Effector memory CD4-positive, alpha-beta T cell (primary cell): Measurements from ENCODE around the gene SPATA46.

Source experiments
- DNase-seq, 3 donors: peaks; one replicate each; pipeline ENCODE4 v3.0.0-alpha.2; 2020
- H3K27ac ChIP-seq: 2 replicates; pipeline ENCODE4 v1.7.0; 2013; ENCODE audit warnings: mild to moderate bottlenecking, low read length, moderate library complexity; ENCODE audit not compliant: insufficient read depth, poor library complexity, severe bottlenecking
- H3K27me3 ChIP-seq: replicated peaks from 2 replicates; pipeline ENCODE4 v1.7.0; 2013; ENCODE audit warnings: mild to moderate bottlenecking, low read length; ENCODE audit not compliant: insufficient read depth, control insufficient read depth, poor library complexity, severe bottlenecking
- H3K36me3 ChIP-seq: 2 replicates; pipeline ENCODE4 v1.7.0; 2013; ENCODE audit warnings: mild to moderate bottlenecking, low read length, moderate library complexity; ENCODE audit not compliant: control insufficient read depth, insufficient read depth
- H3K4me1 ChIP-seq: 2 replicates; pipeline ENCODE4 v1.7.0; 2013; ENCODE audit warnings: low read length, mild to moderate bottlenecking; ENCODE audit not compliant: control insufficient read depth, insufficient read depth, poor library complexity, severe bottlenecking
- H3K4me3 ChIP-seq: 2 replicates; pipeline ENCODE4 v1.7.0; 2013; ENCODE audit warnings: low read length, low read depth, mild to moderate bottlenecking; ENCODE audit not compliant: insufficient read depth, poor library complexity, severe bottlenecking
- H3K9me3 ChIP-seq: 2 replicates; pipeline ENCODE4 v1.7.0; 2013; ENCODE audit warnings: mild to moderate bottlenecking, low read length, moderate library complexity; ENCODE audit not compliant: control insufficient read depth

The SPATA46 gene

GRCh38 chr1:162374406-162374805 is 2.2 kb downstream of the SPATA46 start:
- Histone ChIP-seq H3K36me3 (no peaks in the 10 kb centered on the region), H3K27ac (no peak overlapping the region), H3K4me1 (no peaks in the 10 kb centered on the region), H3K27me3 (no peaks in the 10 kb centered on the region), H3K9me3 (no peaks in the 10 kb centered on the region), H3K4me3 (no peak overlapping the region)
- no peak for DNase-seq

- no peaks in the 10 kb centered on the region for H3K4me1 ChIP-seq
- no peak for DNase-seq
- no peaks in the 10 kb centered on the region for H3K9me3 ChIP-seq
- no peak overlapping the region for H3K27ac ChIP-seq
- no peaks in the 10 kb centered on the region for H3K36me3 ChIP-seq
- no peaks in the 10 kb centered on the region for H3K27me3 ChIP-seq
- H3K4me3 ChIP-seq, result no peak overlapping the region
Observed at GRCh38 chr1:162373541-162374260, 3.0 kb downstream of the SPATA46 start.

- H3K4me1 ChIP-seq, result no peaks in the 10 kb centered on the region
- no peaks in the 10 kb centered on the region for H3K9me3 ChIP-seq
- no peaks in the 10 kb centered on the region for H3K27me3 ChIP-seq
- no peak for DNase-seq
- no peaks in the 10 kb centered on the region for H3K36me3 ChIP-seq
- no peak overlapping the region for H3K4me3 ChIP-seq
- no peak overlapping the region for H3K27ac ChIP-seq
Observed at GRCh38 chr1:162373072-162373427, 3.6 kb downstream of the SPATA46 start.

- no peak overlapping the region for H3K4me3 ChIP-seq
- no peaks in the 10 kb centered on the region for H3K9me3 ChIP-seq
- no peaks in the 10 kb centered on the region for H3K36me3 ChIP-seq
- H3K4me1 ChIP-seq, result no peaks in the 10 kb centered on the region
- no peak for DNase-seq
- H3K27ac ChIP-seq, result no peak overlapping the region
- no peaks in the 10 kb centered on the region for H3K27me3 ChIP-seq
Observed at GRCh38 chr1:162372159-162373071, 4.2 kb downstream of the SPATA46 start.

GRCh38 chr1:162371611-162372010 is 5.0 kb downstream of the SPATA46 start:
- Histone ChIP-seq H3K27ac (no peak overlapping the region), H3K9me3 (no peaks in the 10 kb centered on the region), H3K4me3 (no peak overlapping the region), H3K27me3 (peaks cover 3% of the 10 kb centered on the region), H3K36me3 (no peaks in the 10 kb centered on the region), H3K4me1 (no peaks in the 10 kb centered on the region)
- DNase-seq, result no peak

GRCh38 chr1:162370721-162371120 is 5.9 kb downstream of the SPATA46 start:
- Histone ChIP-seq H3K27ac (no peak overlapping the region), H3K4me3 (no peak overlapping the region), H3K27me3 (peaks cover 5% of the 10 kb centered on the region), H3K4me1 (no peaks in the 10 kb centered on the region), H3K36me3 (no peaks in the 10 kb centered on the region), H3K9me3 (no peaks in the 10 kb centered on the region)
- DNase-seq, result no peak

GRCh38 chr1:162370161-162370560 is 6.5 kb downstream of the SPATA46 start:
- Histone ChIP-seq H3K4me3 (no peak overlapping the region), H3K36me3 (no peaks in the 10 kb centered on the region), H3K27ac (no peak overlapping the region), H3K4me1 (no peaks in the 10 kb centered on the region), H3K27me3 (peaks cover 5% of the 10 kb centered on the region), H3K9me3 (no peaks in the 10 kb centered on the region)
- no peak for DNase-seq

GRCh38 chr1:162369571-162369970 is 7.1 kb downstream of the SPATA46 start:
- Histone ChIP-seq H3K36me3 (no peaks in the 10 kb centered on the region), H3K27me3 (peaks cover 5% of the 10 kb centered on the region), H3K27ac (no peak overlapping the region), H3K4me3 (no peak overlapping the region), H3K9me3 (no peaks in the 10 kb centered on the region), H3K4me1 (no peaks in the 10 kb centered on the region)
- DNase-seq, result no peak

GRCh38 chr1:162368451-162368850 is 8.2 kb downstream of the SPATA46 start:
- no peak overlapping the region for H3K4me3 ChIP-seq
- no peak for DNase-seq
- no peaks in the 10 kb centered on the region for H3K4me1 ChIP-seq
- no peaks in the 10 kb centered on the region for H3K9me3 ChIP-seq
- H3K36me3 ChIP-seq, result no peaks in the 10 kb centered on the region
- H3K27me3 ChIP-seq, result peaks cover 5% of the 10 kb centered on the region
- no peak overlapping the region for H3K27ac ChIP-seq

- no peak for DNase-seq
- H3K4me3 ChIP-seq, result no peak overlapping the region
- H3K27ac ChIP-seq, result no peak overlapping the region
- H3K4me1 ChIP-seq, result no peaks in the 10 kb centered on the region
- H3K36me3 ChIP-seq, result no peaks in the 10 kb centered on the region
- H3K27me3 ChIP-seq, result peaks cover 5% of the 10 kb centered on the region
- no peaks in the 10 kb centered on the region for H3K9me3 ChIP-seq
Observed at GRCh38 chr1:162367772-162368171, 8.9 kb downstream of the SPATA46 start.
